ENCODE measurements around the gene FGF4. TPM values are rescaled to one million over a fixed set of nuclear protein-coding genes. Genes with fewer than 3 reads are reported as not detected.

Gene FGF4
- total RNA-seq (ENCODE audit: low replicate concordance), result 0.08 TPM in 1 of 2 replicates, not detected in the other

GRCh38 chr11:69775163-69775755 is at the start of gene FGF4:
Gene FGF4 (minus strand): TSS chr11:69775341. CDS start chr11:69775084, 257 bp downstream.
- no peak within 1 kb of the TSS for H3K4me3 ChIP-seq (ENCODE audit: low read depth, low read length)
- TF ChIP-seq CTCF (IDR thresholded peaks at IDR 0.05; ENCODE audit: insufficient read depth, low read length), result no peak
- no peak for DNase-seq (ENCODE audit: low read depth)

GRCh38 chr11:69823641-69824265 is 48.6 kb upstream of the FGF4 start:
- no peak for DNase-seq (ENCODE audit: low read depth)
- H3K4me3 ChIP-seq (ENCODE audit: low read depth, low read length), result no peak overlapping the region
- TF ChIP-seq CTCF (IDR thresholded peaks at IDR 0.05; ENCODE audit: insufficient read depth, low read length), result no peak

GRCh38 chr11:69822676-69823494 is 47.7 kb upstream of the FGF4 start:
- DNase-seq (ENCODE audit: low read depth), result no peak
- TF ChIP-seq CTCF (IDR thresholded peaks at IDR 0.05; ENCODE audit: insufficient read depth, low read length), result no peak
- no peak overlapping the region for H3K4me3 ChIP-seq (ENCODE audit: low read depth, low read length)

- H3K4me3 ChIP-seq (ENCODE audit: low read depth, low read length), result no peak overlapping the region
- TF ChIP-seq CTCF (IDR thresholded peaks at IDR 0.05; ENCODE audit: insufficient read depth, low read length), result no peak
- DNase-seq (ENCODE audit: low read depth), result no peak
These were observed 46.4 kb upstream of the FGF4 start for GRCh38 chr11:69821511-69822040.

- no peak overlapping the region for H3K4me3 ChIP-seq (ENCODE audit: low read depth, low read length)
- no peak for TF ChIP-seq CTCF (IDR thresholded peaks at IDR 0.05; ENCODE audit: insufficient read depth, low read length)
- DNase-seq (ENCODE audit: low read depth), result no peak
These were observed 45.3 kb upstream of the FGF4 start for GRCh38 chr11:69820441-69820840.

GRCh38 chr11:69819541-69820070 is 44.5 kb upstream of the FGF4 start:
- no peak for TF ChIP-seq CTCF (IDR thresholded peaks at IDR 0.05; ENCODE audit: insufficient read depth, low read length)
- H3K4me3 ChIP-seq (ENCODE audit: low read depth, low read length), result no peak overlapping the region
- DNase-seq (ENCODE audit: low read depth), result no peak

All from fibroblast of the aortic adventitia (primary cell).